Thyroid gland (tissue), 4 donors: ENCODE measurements around the gene INPP5A. TPM values are rescaled to one million over a fixed set of nuclear protein-coding genes. Genes with fewer than 3 reads are reported as not detected.

Experiments used
- DNase-seq, 2 donors: peaks; one replicate each; pipeline ENCODE4 v3.0.0-alpha.2; 2019
- H3K27ac ChIP-seq, 3 donors: fragments of 200-600 bp; sonication (generic); 1 replicate in 2 of 3; 2 replicates in 1 of 3; pipeline ENCODE4 v1.5.1; 2016 to 2019; ENCODE audit warnings: mild to moderate bottlenecking in 1 of 3, moderate library complexity in 1 of 3
- H3K27me3 ChIP-seq: fragments of 200-600 bp; sonication (generic); one replicate; pipeline ENCODE4 v1.5.1; 2019
- H3K36me3 ChIP-seq, 2 donors: fragments of 200-600 bp; sonication (generic); one replicate each; pipeline ENCODE4 v1.5.1; 2016 to 2019
- H3K4me1 ChIP-seq, 2 donors: fragments of 200-600 bp; sonication (generic); one replicate each; pipeline ENCODE4 v1.5.1; 2017 to 2019
- H3K4me3 ChIP-seq, 3 donors: fragments of 200-600 bp; sonication (generic); replicated peaks in 1 of 3; 1 replicate in 2 of 3; 2 replicates in 1 of 3; pipeline ENCODE4 v1.5.1; 2016; ENCODE audit warnings: mild to moderate bottlenecking in 1 of 3
- H3K9me3 ChIP-seq: fragments of 200-600 bp; sonication (generic); one replicate; pipeline ENCODE4 v1.5.1; 2017
- POLR2A ChIP-seq, 2 donors: fragments of 450-650 bp; IDR thresholded peaks; one replicate each; pipeline ENCODE4 v1.6.1; 2017; ENCODE audit warnings: antibody characterized with exemption in 2 of 2, mild to moderate bottlenecking in 2 of 2, moderate library complexity in 1 of 2
- WGBS, 2 donors: methylation state at CpG; one replicate each; pipeline ENCODE4 v1.1.5; 2017; 5-methylcytosine and 5-hydroxymethylcytosine counted together
- intact Hi-C: fragments of 100-400 bp; cut with DNase I; formaldehyde crosslinking; loops from one replicate; pipeline ENCODE4 v1.15.1; 2023
- total RNA-seq, 4 donors: library from RNA; depleted of rRNA; stranded (reverse); fragments of >200 nt; gene quantifications; one replicate each; pipeline ENCODE4 v1.2.3, GENCODE V29; 2016
- TF ChIP-seq, protein P1 (sequence below), 6 experiments: fragments of 200-600 bp in 3 of 6; fragments of 450-650 bp in 3 of 6; sonication (generic) in 3 of 6; IDR thresholded peaks; one replicate each; pipeline ENCODE4 v1.5.1; 2016 to 2019; ENCODE audit warnings: antibody characterized with exemption in 6 of 6, mild to moderate bottlenecking in 2 of 6, inconsistent platforms in 1 of 6, moderate library complexity in 1 of 6

Gene INPP5A
- total RNA-seq, 4 donors from 2014 or later, result 30.4 to 75.8 (median 41.1) TPM

DNA sequence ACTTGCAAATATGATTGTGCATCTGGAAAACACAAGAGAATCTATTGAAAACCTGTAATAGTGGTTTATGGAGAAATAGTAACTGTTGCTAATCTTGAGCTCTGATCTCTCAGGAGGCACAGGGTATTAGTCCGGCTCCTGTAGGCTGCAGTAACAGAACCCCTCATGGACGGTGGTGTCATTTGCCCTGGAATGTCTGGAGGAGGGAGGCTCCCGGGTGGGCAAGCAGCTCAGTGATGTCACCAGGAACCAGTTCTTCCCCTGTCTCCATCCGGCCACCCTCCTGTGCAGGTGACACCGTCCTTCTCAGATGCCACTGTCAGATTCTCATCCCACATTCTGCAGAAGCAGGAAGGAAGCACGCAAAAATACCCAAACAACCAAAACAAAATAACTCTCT is 29.3 kb downstream of the INPP5A start:
- DNase-seq, result no peak
- Histone ChIP-seq H3K36me3 (no peaks in the 10 kb centered on the region), H3K9me3 (no peaks in the 10 kb centered on the region), H3K4me3 (no peak overlapping the region), H3K27me3 (no peaks in the 10 kb centered on the region), H3K4me1 (peaks cover 19% of the 10 kb centered on the region in 2 donors), H3K27ac (no peak overlapping the region)
- TF ChIP-seq, protein P1, sequence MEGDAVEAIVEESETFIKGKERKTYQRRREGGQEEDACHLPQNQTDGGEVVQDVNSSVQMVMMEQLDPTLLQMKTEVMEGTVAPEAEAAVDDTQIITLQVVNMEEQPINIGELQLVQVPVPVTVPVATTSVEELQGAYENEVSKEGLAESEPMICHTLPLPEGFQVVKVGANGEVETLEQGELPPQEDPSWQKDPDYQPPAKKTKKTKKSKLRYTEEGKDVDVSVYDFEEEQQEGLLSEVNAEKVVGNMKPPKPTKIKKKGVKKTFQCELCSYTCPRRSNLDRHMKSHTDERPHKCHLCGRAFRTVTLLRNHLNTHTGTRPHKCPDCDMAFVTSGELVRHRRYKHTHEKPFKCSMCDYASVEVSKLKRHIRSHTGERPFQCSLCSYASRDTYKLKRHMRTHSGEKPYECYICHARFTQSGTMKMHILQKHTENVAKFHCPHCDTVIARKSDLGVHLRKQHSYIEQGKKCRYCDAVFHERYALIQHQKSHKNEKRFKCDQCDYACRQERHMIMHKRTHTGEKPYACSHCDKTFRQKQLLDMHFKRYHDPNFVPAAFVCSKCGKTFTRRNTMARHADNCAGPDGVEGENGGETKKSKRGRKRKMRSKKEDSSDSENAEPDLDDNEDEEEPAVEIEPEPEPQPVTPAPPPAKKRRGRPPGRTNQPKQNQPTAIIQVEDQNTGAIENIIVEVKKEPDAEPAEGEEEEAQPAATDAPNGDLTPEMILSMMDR (IDR thresholded peaks at IDR 0.05), result no peak
- TF ChIP-seq POLR2A (IDR thresholded peaks at IDR 0.05), result no peak
- intact Hi-C loops, result no loop called here
- 75 to 82% methylated on average over 6 of the region's 6 CpGs for WGBS, 2 donors

DNA sequence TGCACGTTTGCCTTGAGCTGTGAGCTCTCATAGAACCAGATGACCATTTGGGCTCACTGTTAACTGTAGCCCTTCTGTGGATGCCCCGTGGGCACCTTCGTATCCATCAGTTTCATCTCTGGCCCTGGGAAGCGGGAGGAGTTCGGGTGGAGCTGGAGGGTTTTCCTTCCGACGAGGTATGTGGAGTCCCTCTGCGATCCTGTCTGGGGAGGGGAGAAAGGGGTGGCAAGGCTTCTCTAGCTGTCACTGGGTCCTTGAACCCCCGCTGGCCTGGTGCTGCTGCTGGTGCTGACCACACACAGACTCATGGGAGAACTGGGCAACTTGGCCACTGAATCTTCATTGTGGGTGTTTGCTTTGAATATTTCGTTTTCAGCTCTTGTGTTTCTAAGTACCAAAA is 32.7 kb downstream of the INPP5A start:
- no peaks in the 10 kb centered on the region for H3K27me3 ChIP-seq
- intact Hi-C loops, result no loop called here
- H3K27ac ChIP-seq, result no peak overlapping the region
- no peaks in the 10 kb centered on the region for H3K9me3 ChIP-seq
- TF ChIP-seq, protein P1 (IDR thresholded peaks at IDR 0.05), result no peak
- no peak for TF ChIP-seq POLR2A (IDR thresholded peaks at IDR 0.05)
- H3K4me3 ChIP-seq, result no peak overlapping the region
- peaks cover 37% of the 10 kb centered on the region in 2 donors for H3K4me1 ChIP-seq
- H3K36me3 ChIP-seq, result no peaks in the 10 kb centered on the region
- DNase-seq, result no peak
- WGBS, 2 donors, result 66 to 82% methylated on average over 3 to 10 of the region's 10 CpGs

DNA sequence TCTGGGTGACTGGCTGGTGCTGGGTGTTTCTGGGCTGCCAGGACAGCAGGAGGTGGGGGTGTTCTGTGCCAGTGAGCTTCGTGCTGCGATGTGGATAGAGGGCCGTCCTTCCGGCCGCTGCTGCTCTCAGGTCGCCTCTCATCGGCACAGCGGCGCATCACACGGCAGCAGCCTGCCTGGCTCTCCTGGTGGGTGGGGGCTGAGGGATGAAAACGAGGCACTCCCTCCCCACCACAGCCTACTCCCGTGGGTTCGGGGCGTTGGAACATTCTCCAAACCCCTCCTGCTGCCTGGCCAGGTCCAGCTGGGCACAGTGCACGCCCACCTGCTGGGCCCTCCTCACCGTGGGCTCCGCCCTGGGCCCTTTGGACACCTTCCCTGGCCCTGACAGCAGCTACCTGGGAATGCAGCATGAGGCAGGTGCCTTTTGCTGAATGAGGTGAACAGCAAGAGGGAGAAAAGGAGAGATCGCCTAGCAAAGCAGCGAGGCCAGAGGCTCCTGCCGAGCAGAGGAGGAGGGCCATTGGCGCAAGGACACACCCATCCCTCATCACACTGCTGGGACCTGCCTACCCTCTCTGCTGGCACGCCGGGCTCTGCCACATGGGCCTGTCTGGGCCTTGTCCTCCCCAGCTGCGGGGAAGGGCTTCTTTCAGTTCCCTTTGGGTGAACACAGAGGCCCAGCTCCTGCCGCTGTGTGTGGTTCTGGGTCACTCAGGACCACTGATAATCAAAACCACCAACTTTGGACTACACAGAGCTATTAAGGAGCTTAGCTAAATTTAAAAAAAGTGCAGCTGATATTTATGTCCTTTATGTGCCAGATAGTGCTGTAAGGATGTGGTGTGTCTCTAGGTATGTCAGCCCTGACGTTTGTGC is 33.4 kb downstream of the INPP5A start:
- intact Hi-C loops, result no loop called here
- Histone ChIP-seq H3K4me3 (no peak overlapping the region), H3K27ac (no peak overlapping the region), H3K27me3 (no peaks in the 10 kb centered on the region), H3K36me3 (no peaks in the 10 kb centered on the region), H3K4me1 (peaks cover 44 to 45% of the 10 kb centered on the region in 2 donors), H3K9me3 (no peaks in the 10 kb centered on the region)
- DNase-seq, result peak; percentile 75 to 83
- TF ChIP-seq POLR2A (IDR thresholded peaks at IDR 0.05), result no peak
- TF ChIP-seq, protein P1 (IDR thresholded peaks at IDR 0.05), result no peak
- 36 to 68% methylated on average over 18 to 23 of the region's 26 CpGs for WGBS, 2 donors

DNA sequence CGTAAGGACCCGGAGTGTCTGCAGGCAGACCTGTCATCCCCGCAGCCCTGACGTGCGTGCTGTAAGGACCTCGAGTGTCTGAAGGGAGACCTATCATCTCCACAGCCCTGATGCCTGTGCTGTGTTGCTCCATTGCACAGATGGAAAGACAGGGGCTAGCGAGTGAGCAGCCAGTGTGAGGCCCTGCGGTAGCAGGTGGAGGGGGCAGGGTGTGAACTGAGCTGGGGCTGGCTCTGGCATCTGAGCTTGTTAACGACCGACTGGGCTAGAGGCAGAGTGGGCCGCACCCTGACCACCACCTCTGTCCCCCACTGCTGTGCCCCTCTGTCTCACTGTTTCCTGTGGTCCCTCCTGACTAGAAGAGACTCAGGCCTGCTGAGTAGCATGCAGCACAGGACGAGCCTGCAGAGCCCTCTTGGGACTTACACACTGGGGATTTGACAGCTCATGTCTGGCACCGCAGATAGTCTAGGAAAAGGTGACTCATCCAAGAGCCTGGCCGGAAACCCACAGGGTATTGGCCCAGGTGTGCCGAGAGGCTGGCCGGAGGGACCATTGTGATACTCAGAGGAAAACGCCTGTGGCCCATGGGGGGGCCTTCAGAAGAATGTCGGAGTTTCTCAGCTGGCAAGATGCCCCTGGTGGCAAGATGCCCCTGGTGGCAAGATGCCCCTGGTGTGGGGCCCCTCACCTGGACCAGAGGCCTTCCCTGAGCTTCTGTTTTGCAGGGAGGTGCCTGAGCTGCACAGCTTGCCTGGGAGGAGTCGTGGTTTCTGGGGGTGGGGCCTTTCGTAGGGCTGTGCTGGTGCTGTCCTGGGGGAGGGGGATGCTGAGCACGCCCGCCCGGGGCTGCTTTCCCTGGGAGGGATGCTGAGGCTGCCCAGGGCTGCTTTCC is 34.3 kb downstream of the INPP5A start:
- H3K4me3 ChIP-seq, result no peak overlapping the region
- no peaks in the 10 kb centered on the region for H3K9me3 ChIP-seq
- TF ChIP-seq POLR2A (IDR thresholded peaks at IDR 0.05), result no peak
- TF ChIP-seq, protein P1 (IDR thresholded peaks at IDR 0.05), result no peak
- peak overlapping the region; percentile 30 to 63 (median 54) for H3K27ac ChIP-seq
- no peaks in the 10 kb centered on the region for H3K27me3 ChIP-seq
- peaks cover 51 to 53% of the 10 kb centered on the region in 2 donors for H3K4me1 ChIP-seq
- DNase-seq, result peak; percentile 53 to 68
- intact Hi-C loops, result no loop called here
- no peaks in the 10 kb centered on the region for H3K36me3 ChIP-seq
- WGBS, 2 donors, result 46 to 68% methylated on average over 19 to 21 of the region's 23 CpGs
